Vagina (tissue), 2 donors: ENCODE results near the gene ECHDC3. TPM values are rescaled to one million over a fixed set of nuclear protein-coding genes. Genes with fewer than 3 reads are reported as not detected.

Source experiments
- DNase-seq, 2 donors: peaks; one replicate each; pipeline ENCODE4 v3.0.0-alpha.2; 2017; ENCODE audit errors: extremely low spot score in 2 of 2
- H3K27ac ChIP-seq: fragments of 200-600 bp; sonication (generic); one replicate; pipeline ENCODE4 v1.5.1; 2019
- H3K27me3 ChIP-seq: fragments of 200-600 bp; sonication (generic); one replicate; pipeline ENCODE4 v1.5.1; 2019
- H3K36me3 ChIP-seq, 2 donors: fragments of 200-600 bp; sonication (generic); one replicate each; pipeline ENCODE4 v1.5.1; 2017 to 2019
- H3K4me1 ChIP-seq: fragments of 200-600 bp; sonication (generic); one replicate; pipeline ENCODE4 v1.5.1; 2019
- H3K4me3 ChIP-seq, 2 donors: fragments of 200-600 bp; sonication (generic); 1 replicate in 1 of 2; 2 replicates in 1 of 2; pipeline ENCODE4 v1.5.1; 2016 to 2019
- H3K9me3 ChIP-seq: fragments of 200-600 bp; sonication (generic); one replicate; pipeline ENCODE4 v1.5.1; 2019
- CTCF ChIP-seq, 3 experiments: fragments of 450-650 bp in 2 of 3; fragments of 200-600 bp in 1 of 3; sonication (generic) in 1 of 3; IDR thresholded peaks; one replicate each; pipeline ENCODE4 v1.5.1; 2017 to 2019; ENCODE audit warnings: antibody characterized with exemption in 3 of 3, mild to moderate bottlenecking in 2 of 3, moderate library complexity in 2 of 3
- POLR2A ChIP-seq, 2 donors: fragments of 450-650 bp; IDR thresholded peaks; one replicate each; pipeline ENCODE4 v1.6.1; 2017; ENCODE audit warnings: antibody characterized with exemption in 2 of 2, mild to moderate bottlenecking in 2 of 2, moderate library complexity in 2 of 2
- POLR2AphosphoS5 ChIP-seq, 2 donors: sonication (generic); formaldehyde crosslinking; IDR thresholded peaks; one replicate each; pipeline ENCODE4 v1.9.0; 2017; ENCODE audit warnings: antibody characterized with exemption in 2 of 2, mild to moderate bottlenecking in 2 of 2, low read depth in 1 of 2; ENCODE audit not compliant: insufficient read depth in 1 of 2
- intact Hi-C: fragments of 100-400 bp; cut with DNase I; formaldehyde crosslinking; loops from one replicate; pipeline ENCODE4 v1.15.1; 2023
- total RNA-seq: library from RNA; depleted of rRNA; stranded (reverse); fragments of >200 nt; gene quantifications from one replicate; pipeline ENCODE4 v1.2.3, GENCODE V29; 2016

The ECHDC3 gene
- total RNA-seq, 1 donor from 2014 or later: 44.2 TPM

GRCh38 chr10:11789306-11789705 is 47.1 kb downstream of the ECHDC3 start:
- TF ChIP-seq CTCF (IDR thresholded peaks at IDR 0.05): no peak
- TF ChIP-seq POLR2AphosphoS5 (IDR thresholded peaks at IDR 0.05; ENCODE audit: insufficient read depth in 1 of 2, low read depth in 1 of 2): no peak
- no peak for TF ChIP-seq POLR2A (IDR thresholded peaks at IDR 0.05)
- H3K4me3 ChIP-seq: no peak overlapping the region
- no peak for DNase-seq
- no peaks in the 10 kb centered on the region for H3K9me3 ChIP-seq
- no peaks in the 10 kb centered on the region for H3K36me3 ChIP-seq
- intact Hi-C loops: loop anchor here (10.0 kb wide), 1 partner anchor 195 kb away; no protein-coding TSS in a partner anchor
- H3K27ac ChIP-seq: no peak overlapping the region
- H3K4me1 ChIP-seq: no peaks in the 10 kb centered on the region
- H3K27me3 ChIP-seq: no peaks in the 10 kb centered on the region

GRCh38 chr10:11789956-11790355 is 47.8 kb downstream of the ECHDC3 start:
- H3K9me3 ChIP-seq: no peaks in the 10 kb centered on the region
- intact Hi-C loops: loop anchor here (10.0 kb wide), 1 partner anchor 195 kb away; no protein-coding TSS in a partner anchor
- H3K27ac ChIP-seq: no peak overlapping the region
- no peak overlapping the region for H3K4me3 ChIP-seq
- no peak for TF ChIP-seq CTCF (IDR thresholded peaks at IDR 0.05)
- DNase-seq: no peak
- no peaks in the 10 kb centered on the region for H3K4me1 ChIP-seq
- H3K36me3 ChIP-seq: no peaks in the 10 kb centered on the region
- no peaks in the 10 kb centered on the region for H3K27me3 ChIP-seq

- TF ChIP-seq POLR2A (IDR thresholded peaks at IDR 0.05) (no peak), CTCF (IDR thresholded peaks at IDR 0.05) (no peak), POLR2AphosphoS5 (IDR thresholded peaks at IDR 0.05; ENCODE audit: insufficient read depth in 1 of 2, low read depth in 1 of 2) (no peak)
- no peak overlapping the region for H3K27ac ChIP-seq
- no peaks in the 10 kb centered on the region for H3K9me3 ChIP-seq
- no peaks in the 10 kb centered on the region for H3K4me1 ChIP-seq
- H3K36me3 ChIP-seq: no peaks in the 10 kb centered on the region
- H3K4me3 ChIP-seq: no peak overlapping the region
- intact Hi-C loops: no loop called here
- DNase-seq: no peak
- H3K27me3 ChIP-seq: no peaks in the 10 kb centered on the region
Observed at GRCh38 chr10:11793762-11794479, 51.7 kb downstream of the ECHDC3 start.

- intact Hi-C loops: no loop called here
- H3K4me3 ChIP-seq: no peak overlapping the region
- no peaks in the 10 kb centered on the region for H3K4me1 ChIP-seq
Observed at GRCh38 chr10:11794566-11794965, 52.4 kb downstream of the ECHDC3 start.

More at GRCh38 chr10:11794566-11794965, 52.4 kb downstream of the ECHDC3 start:
- no peaks in the 10 kb centered on the region for H3K9me3 ChIP-seq
- no peak overlapping the region for H3K27ac ChIP-seq
- DNase-seq: no peak
- no peaks in the 10 kb centered on the region for H3K36me3 ChIP-seq
- H3K27me3 ChIP-seq: no peaks in the 10 kb centered on the region
- no peak for TF ChIP-seq POLR2AphosphoS5 (IDR thresholded peaks at IDR 0.05; ENCODE audit: insufficient read depth in 1 of 2, low read depth in 1 of 2)
- no peak for TF ChIP-seq CTCF (IDR thresholded peaks at IDR 0.05)
